ENCODE results near the gene ZNF761. TPM values are rescaled to one million over a fixed set of nuclear protein-coding genes. Genes with fewer than 3 reads are reported as not detected.
"Not testable (repeated sequence)": the region's sequence is repeated elsewhere in the genome, so short reads cannot be mapped to it uniquely, and the experiment has no call there.

The ZNF761 gene
- total RNA-seq, 1 experiment from 2014 or later = 15.8 TPM

DNA sequence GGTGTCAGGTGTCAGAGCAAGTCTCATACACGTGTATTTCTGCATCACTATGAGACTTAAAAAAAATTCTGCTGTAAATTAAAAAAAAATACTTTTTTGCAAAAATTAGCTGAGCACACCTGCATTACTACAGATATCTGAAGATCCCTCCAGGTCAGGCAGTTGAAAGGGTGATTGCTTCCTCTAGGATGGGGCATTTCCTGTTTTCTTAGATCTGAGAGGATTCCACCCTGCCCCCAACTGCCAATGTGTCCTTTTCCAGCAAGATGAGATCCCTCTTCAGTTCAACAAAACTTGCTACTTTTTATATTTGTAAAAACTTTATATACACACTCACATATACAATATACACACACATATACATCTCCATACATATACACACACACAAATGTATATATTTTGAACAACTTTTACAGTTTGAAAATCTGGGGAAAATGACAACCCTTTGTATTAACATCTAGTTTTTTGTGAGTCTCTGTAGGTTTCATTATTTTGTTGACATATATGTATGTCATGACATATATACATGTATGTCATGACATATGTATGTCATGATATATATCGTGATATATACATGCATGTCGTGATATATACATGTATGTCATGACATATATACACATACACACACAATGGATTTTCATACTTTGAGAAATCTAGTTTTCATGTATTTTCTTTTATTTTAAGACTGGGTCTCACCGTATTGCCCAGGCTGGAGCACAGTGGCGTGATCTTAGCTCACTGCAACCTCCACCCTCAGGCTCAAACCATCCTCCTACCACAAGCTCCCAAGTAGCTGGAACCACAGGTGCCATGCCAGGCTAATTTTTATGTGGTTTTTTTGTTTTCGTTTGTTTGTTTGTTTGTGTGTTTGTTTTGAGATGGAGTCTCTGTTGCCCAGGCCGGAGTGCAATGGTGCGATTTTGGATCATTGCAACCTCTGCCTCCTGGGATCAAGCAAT is 53.5 kb downstream of the ZNF761 start:
- no peak overlapping the region for H3K4me3 ChIP-seq (ENCODE audit: low read length)
- CTCF ChIA-PET = no interaction called here
- H3K9ac ChIP-seq (ENCODE audit: low read length) = no peak overlapping the region
- no peaks in the 10 kb centered on the region for H3K4me1 ChIP-seq (ENCODE audit: insufficient read depth, low read length)
- no peaks in the 10 kb centered on the region for H4K20me1 ChIP-seq (ENCODE audit: low read length)
- H3K9me2 ChIP-seq (replicated peaks; ENCODE audit: low read length) = no peaks in the 10 kb centered on the region
- POLR2A ChIA-PET (ENCODE audit: unreplicated experiment) = no interaction called here
- intact Hi-C loops (cut with micrococcal nuclease) = no loop called here
- H3K36me3 ChIP-seq (ENCODE audit: low read depth, low read length) = peaks cover 63% of the 10 kb centered on the region
- BruUV-seq (replicated peaks) = no TSS peak
- DNase-seq (no peak), ATAC-seq (no peak)
- H3K27me3 ChIP-seq (ENCODE audit: low read length) = no peaks in the 10 kb centered on the region
- H3K79me2 ChIP-seq (ENCODE audit: low read length) = no peaks in the 10 kb centered on the region
- H2AFZ ChIP-seq (ENCODE audit: low read length) = no peak overlapping the region
- peaks cover 30% of the 10 kb centered on the region for H3K9me3 ChIP-seq (ENCODE audit: low read length)
- H3K27ac ChIP-seq (ENCODE audit: low read length) = no peak overlapping the region
- no peaks in the 10 kb centered on the region for H3F3A ChIP-seq (ENCODE audit: low read length, unreplicated experiment)
- no peak for TF ChIP-seq EZH2phosphoT487 (IDR thresholded peaks at IDR 0.05; ENCODE audit: borderline replicate concordance, low read length)
- TF ChIP-seq CTCF (conservative IDR thresholded peaks at IDR 0.05; ENCODE audit: low read depth, low read length) = no peak
- no peak for TF ChIP-seq EZH2 (IDR thresholded peaks at IDR 0.05; ENCODE audit: low read length, unreplicated experiment)
- no peak overlapping the region for H3K4me2 ChIP-seq (ENCODE audit: low read length)

GRCh38 chr19:53492153-53492552 is 60.4 kb downstream of the ZNF761 start:
- no peak for DNase-seq
- Histone ChIP-seq H2AFZ (ENCODE audit: low read length) (no peak overlapping the region), H3K36me3 (ENCODE audit: low read depth, low read length) (peaks cover 58% of the 10 kb centered on the region), H3K9me2 (replicated peaks; ENCODE audit: low read length) (no peaks in the 10 kb centered on the region), H3K9ac (ENCODE audit: low read length) (no peak overlapping the region), H3K79me2 (ENCODE audit: low read length) (no peaks in the 10 kb centered on the region), H3F3A (ENCODE audit: low read length, unreplicated experiment) (no peaks in the 10 kb centered on the region), H3K27me3 (ENCODE audit: low read length) (no peaks in the 10 kb centered on the region), H3K9me3 (ENCODE audit: low read length) (peaks cover 32% of the 10 kb centered on the region), H3K4me2 (ENCODE audit: low read length) (no peak overlapping the region), H3K4me3 (ENCODE audit: low read length) (no peak overlapping the region), H3K27ac (ENCODE audit: low read length) (no peak overlapping the region), H4K20me1 (ENCODE audit: low read length) (no peaks in the 10 kb centered on the region), H3K4me1 (ENCODE audit: insufficient read depth, low read length) (no peaks in the 10 kb centered on the region)
- POLR2A ChIA-PET (ENCODE audit: unreplicated experiment) = no interaction called here
- TSS peak; percentile 20 for BruUV-seq (replicated peaks)
- CTCF ChIA-PET = no interaction called here
- TF ChIP-seq EZH2 (IDR thresholded peaks at IDR 0.05; ENCODE audit: low read length, unreplicated experiment) (no peak), EZH2phosphoT487 (IDR thresholded peaks at IDR 0.05; ENCODE audit: borderline replicate concordance, low read length) (no peak), CTCF (conservative IDR thresholded peaks at IDR 0.05; ENCODE audit: low read depth, low read length) (no peak)
- intact Hi-C loops (cut with micrococcal nuclease) = no loop called here
- no peak for ATAC-seq

GRCh38 chr19:53497311-53498023 is 65.7 kb downstream of the ZNF761 start:
- H3K4me2 ChIP-seq (ENCODE audit: low read length); BruUV-seq (replicated peaks); DNase-seq; H3K9me3 ChIP-seq (ENCODE audit: low read length); H3K79me2 ChIP-seq (ENCODE audit: low read length); H3K9ac ChIP-seq (ENCODE audit: low read length); H3K4me1 ChIP-seq (ENCODE audit: insufficient read depth, low read length); intact Hi-C loops (cut with micrococcal nuclease); H3K9me2 ChIP-seq (replicated peaks; ENCODE audit: low read length); H3K27me3 ChIP-seq (ENCODE audit: low read length); POLR2A ChIA-PET (ENCODE audit: unreplicated experiment); H3K27ac ChIP-seq (ENCODE audit: low read length); CTCF ChIA-PET; H3F3A ChIP-seq (ENCODE audit: low read length, unreplicated experiment); H3K4me3 ChIP-seq (ENCODE audit: low read length); H4K20me1 ChIP-seq (ENCODE audit: low read length); H2AFZ ChIP-seq (ENCODE audit: low read length): not testable (repeated sequence)
- H3K36me3 ChIP-seq (ENCODE audit: low read depth, low read length) = peaks cover 12% of the 10 kb centered on the region
- peak; percentile 83 for ATAC-seq

GRCh38 chr19:53498024-53498395 is 66.2 kb downstream of the ZNF761 start:
- H3K4me2 ChIP-seq (ENCODE audit: low read length); H3F3A ChIP-seq (ENCODE audit: low read length, unreplicated experiment); H4K20me1 ChIP-seq (ENCODE audit: low read length); CTCF ChIA-PET; H3K4me1 ChIP-seq (ENCODE audit: insufficient read depth, low read length); H3K36me3 ChIP-seq (ENCODE audit: low read depth, low read length); H3K4me3 ChIP-seq (ENCODE audit: low read length); H3K27me3 ChIP-seq (ENCODE audit: low read length); H2AFZ ChIP-seq (ENCODE audit: low read length); ATAC-seq; intact Hi-C loops (cut with micrococcal nuclease); POLR2A ChIA-PET (ENCODE audit: unreplicated experiment); H3K79me2 ChIP-seq (ENCODE audit: low read length); H3K27ac ChIP-seq (ENCODE audit: low read length); H3K9ac ChIP-seq (ENCODE audit: low read length); H3K9me3 ChIP-seq (ENCODE audit: low read length); DNase-seq; H3K9me2 ChIP-seq (replicated peaks; ENCODE audit: low read length); BruUV-seq (replicated peaks): not testable (repeated sequence)

- CTCF ChIA-PET; H3K79me2 ChIP-seq (ENCODE audit: low read length); H2AFZ ChIP-seq (ENCODE audit: low read length); H3K9me2 ChIP-seq (replicated peaks; ENCODE audit: low read length); H3K4me2 ChIP-seq (ENCODE audit: low read length); H3K27ac ChIP-seq (ENCODE audit: low read length); H4K20me1 ChIP-seq (ENCODE audit: low read length); H3K9ac ChIP-seq (ENCODE audit: low read length); BruUV-seq (replicated peaks); DNase-seq; H3K36me3 ChIP-seq (ENCODE audit: low read depth, low read length); H3K4me1 ChIP-seq (ENCODE audit: insufficient read depth, low read length); H3K9me3 ChIP-seq (ENCODE audit: low read length); H3K27me3 ChIP-seq (ENCODE audit: low read length); H3F3A ChIP-seq (ENCODE audit: low read length, unreplicated experiment); POLR2A ChIA-PET (ENCODE audit: unreplicated experiment); H3K4me3 ChIP-seq (ENCODE audit: low read length); ATAC-seq: not testable (repeated sequence)
- intact Hi-C loops (cut with micrococcal nuclease) = loop anchor here (10.0 kb wide), 1 partner anchor 242 kb away; no protein-coding TSS in a partner anchor
Observed at GRCh38 chr19:53503151-53503550, 71.4 kb downstream of the ZNF761 start.
